ENCODE measurements around the gene HIGD1C. TPM values are rescaled to one million over a fixed set of nuclear protein-coding genes. Genes with fewer than 3 reads are reported as not detected.

Gene HIGD1C
- total RNA-seq, 1 experiment from 2014 or later = not detected

DNA sequence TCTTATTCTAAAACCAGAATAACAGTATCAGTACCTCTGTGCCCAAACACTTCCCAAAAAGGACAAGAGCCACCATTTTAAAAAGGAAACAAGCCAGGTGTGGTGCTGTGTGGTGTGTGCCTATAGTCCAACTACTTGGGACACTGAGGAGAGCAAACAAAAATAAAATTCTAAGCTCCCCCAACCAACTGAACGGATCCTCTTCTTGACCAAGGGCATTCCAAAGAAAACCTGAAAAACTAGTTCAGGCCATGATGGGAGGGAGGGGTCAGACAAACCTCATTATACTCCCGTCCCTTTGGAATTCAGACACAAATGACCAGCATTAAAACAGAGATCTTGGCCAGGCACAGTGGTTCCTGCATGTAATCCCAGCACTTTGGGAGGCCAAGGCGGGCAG is 53.3 kb downstream of the HIGD1C start:
- H3K4me3 Mint-ChIP-seq = peak overlapping the region; percentile 34
- H3K4me1 Mint-ChIP-seq = peaks cover 38% of the 10 kb centered on the region
- H3K9me3 Mint-ChIP-seq = no peaks in the 10 kb centered on the region
- peak; percentile 72 for ATAC-seq
- H3K27me3 Mint-ChIP-seq (ENCODE audit: low read depth) = no peaks in the 10 kb centered on the region
- peaks cover 50% of the 10 kb centered on the region for H3K36me3 Mint-ChIP-seq
- TF ChIP-seq NFE2L1 (CRISPR knock-in tag; IDR thresholded peaks at IDR 0.05) (no peak), PREB (CRISPR knock-in tag; IDR thresholded peaks at IDR 0.05; ENCODE audit: borderline replicate concordance) (no peak), RORB (CRISPR knock-in tag; IDR thresholded peaks at IDR 0.05) (no peak), ZNF425 (CRISPR knock-in tag; conservative IDR thresholded peaks at IDR 0.05) (no peak), TCF7 (CRISPR knock-in tag; IDR thresholded peaks at IDR 0.05; ENCODE audit: low read depth) (no peak), ZNF232 (CRISPR knock-in tag; IDR thresholded peaks at IDR 0.05) (no peak), PRRX2 (CRISPR knock-in tag; IDR thresholded peaks at IDR 0.05) (no peak), FOXJ3 (CRISPR knock-in tag; IDR thresholded peaks at IDR 0.05; ENCODE audit: borderline replicate concordance) (no peak), MYBL2 (CRISPR knock-in tag; IDR thresholded peaks at IDR 0.05) (no peak), ATF1 (CRISPR knock-in tag; IDR thresholded peaks at IDR 0.05) (no peak), FOXP4 (CRISPR knock-in tag; IDR thresholded peaks at IDR 0.05) (no peak), FOXK1 (CRISPR knock-in tag; IDR thresholded peaks at IDR 0.05) (no peak), CREB1 (CRISPR knock-in tag; IDR thresholded peaks at IDR 0.05) (no peak)
- TF ChIP-seq, protein P1, sequence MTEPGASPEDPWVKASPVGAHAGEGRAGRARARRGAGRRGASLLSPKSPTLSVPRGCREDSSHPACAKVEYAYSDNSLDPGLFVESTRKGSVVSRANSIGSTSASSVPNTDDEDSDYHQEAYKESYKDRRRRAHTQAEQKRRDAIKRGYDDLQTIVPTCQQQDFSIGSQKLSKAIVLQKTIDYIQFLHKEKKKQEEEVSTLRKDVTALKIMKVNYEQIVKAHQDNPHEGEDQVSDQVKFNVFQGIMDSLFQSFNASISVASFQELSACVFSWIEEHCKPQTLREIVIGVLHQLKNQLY (CRISPR knock-in tag; IDR thresholded peaks at IDR 0.05) = no peak
- TF ChIP-seq, protein P2, sequence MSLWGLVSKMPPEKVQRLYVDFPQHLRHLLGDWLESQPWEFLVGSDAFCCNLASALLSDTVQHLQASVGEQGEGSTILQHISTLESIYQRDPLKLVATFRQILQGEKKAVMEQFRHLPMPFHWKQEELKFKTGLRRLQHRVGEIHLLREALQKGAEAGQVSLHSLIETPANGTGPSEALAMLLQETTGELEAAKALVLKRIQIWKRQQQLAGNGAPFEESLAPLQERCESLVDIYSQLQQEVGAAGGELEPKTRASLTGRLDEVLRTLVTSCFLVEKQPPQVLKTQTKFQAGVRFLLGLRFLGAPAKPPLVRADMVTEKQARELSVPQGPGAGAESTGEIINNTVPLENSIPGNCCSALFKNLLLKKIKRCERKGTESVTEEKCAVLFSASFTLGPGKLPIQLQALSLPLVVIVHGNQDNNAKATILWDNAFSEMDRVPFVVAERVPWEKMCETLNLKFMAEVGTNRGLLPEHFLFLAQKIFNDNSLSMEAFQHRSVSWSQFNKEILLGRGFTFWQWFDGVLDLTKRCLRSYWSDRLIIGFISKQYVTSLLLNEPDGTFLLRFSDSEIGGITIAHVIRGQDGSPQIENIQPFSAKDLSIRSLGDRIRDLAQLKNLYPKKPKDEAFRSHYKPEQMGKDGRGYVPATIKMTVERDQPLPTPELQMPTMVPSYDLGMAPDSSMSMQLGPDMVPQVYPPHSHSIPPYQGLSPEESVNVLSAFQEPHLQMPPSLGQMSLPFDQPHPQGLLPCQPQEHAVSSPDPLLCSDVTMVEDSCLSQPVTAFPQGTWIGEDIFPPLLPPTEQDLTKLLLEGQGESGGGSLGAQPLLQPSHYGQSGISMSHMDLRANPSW (CRISPR knock-in tag; conservative IDR thresholded peaks at IDR 0.05; ENCODE audit: low read depth) = no peak
- TF ChIP-seq, protein P3, sequence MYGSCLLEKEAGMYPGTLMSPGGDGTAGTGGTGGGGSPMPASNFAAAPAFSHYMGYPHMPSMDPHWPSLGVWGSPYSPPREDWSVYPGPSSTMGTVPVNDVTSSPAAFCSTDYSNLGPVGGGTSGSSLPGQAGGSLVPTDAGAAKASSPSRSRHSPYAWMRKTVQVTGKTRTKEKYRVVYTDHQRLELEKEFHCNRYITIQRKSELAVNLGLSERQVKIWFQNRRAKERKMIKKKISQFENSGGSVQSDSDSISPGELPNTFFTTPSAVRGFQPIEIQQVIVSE (CRISPR knock-in tag; IDR thresholded peaks at IDR 0.05; ENCODE audit: borderline replicate concordance) = no peak
- ChIA-PET CTCF (interaction anchor here (1.0 to 3.5 kb wide), 3 partner anchors 19 to 336 kb away, joined by 3 to 30 read pairs (median 3); partner anchors contain the start of gene SLC11A2), POLR2A (interaction anchor here (1.1 to 1.3 kb wide), 2 partner anchors 21 to 22 kb away, joined by 4 to 6 read pairs; partner anchors contain the start of gene SLC11A2)
- no peak for DNase-seq (ENCODE audit: low spot score)
- H3K27ac Mint-ChIP-seq = peak overlapping the region; percentile 95

Data from WTC11 (cell line).